BJ (cell line): ENCODE data around the gene RIPOR3. TPM values are rescaled to one million over a fixed set of nuclear protein-coding genes. Genes with fewer than 3 reads are reported as not detected.

Experiments used
- CTCF ChIA-PET: fragments of 350-600 bp; formaldehyde crosslinking; extraction: SDS; loops from one replicate; lab custom pipeline; 2021; ENCODE audit warnings: antibody characterized with exemption, inconsistent platforms; lab: Yijun Ruan, JAX
- POLR2A ChIA-PET: fragments of 300-600 bp; sonication (Branson Sonifier 250); formaldehyde crosslinking; extraction: SDS; loops from one replicate; lab custom pipeline; 2021; ENCODE audit warnings: antibody characterized with exemption; lab: Charles Lee
- DNase-seq: peaks from one replicate; pipeline ENCODE4 v3.0.0-alpha.2; 2011; ENCODE audit warnings: low read depth
- H3K27me3 ChIP-seq: 2 replicates; pipeline ENCODE4 v1.6.0; 2011; ENCODE audit warnings: low read length; ENCODE audit not compliant: control insufficient read depth, insufficient read depth
- H3K36me3 ChIP-seq: 2 replicates; pipeline ENCODE4 v1.5.1; 2011; ENCODE audit warnings: low read length; ENCODE audit not compliant: control insufficient read depth, insufficient read depth
- H3K4me3 ChIP-seq: 2 replicates; pipeline ENCODE4 v1.5.1; 2011; ENCODE audit warnings: low read depth, mild to moderate bottlenecking, control low read depth, low read length
- polyA plus RNA-seq: library from polyadenylated mRNA; depleted of rRNA; stranded (reverse); fragments of >200 nt; gene quantifications from 2 replicates; pipeline ENCODE4 v1.2.3, GENCODE V29; 2011
- TF ChIP-seq, protein P1 (sequence below): IDR thresholded peaks from 2 replicates; pipeline ENCODE4 v1.5.1; 2011; ENCODE audit warnings: low read depth, mild to moderate bottlenecking, control low read depth, inconsistent platforms, low read length, moderate library complexity; ENCODE audit not compliant: insufficient read depth

Gene RIPOR3
- polyA plus RNA-seq, 1 experiment, result 1.2 TPM

DNA sequence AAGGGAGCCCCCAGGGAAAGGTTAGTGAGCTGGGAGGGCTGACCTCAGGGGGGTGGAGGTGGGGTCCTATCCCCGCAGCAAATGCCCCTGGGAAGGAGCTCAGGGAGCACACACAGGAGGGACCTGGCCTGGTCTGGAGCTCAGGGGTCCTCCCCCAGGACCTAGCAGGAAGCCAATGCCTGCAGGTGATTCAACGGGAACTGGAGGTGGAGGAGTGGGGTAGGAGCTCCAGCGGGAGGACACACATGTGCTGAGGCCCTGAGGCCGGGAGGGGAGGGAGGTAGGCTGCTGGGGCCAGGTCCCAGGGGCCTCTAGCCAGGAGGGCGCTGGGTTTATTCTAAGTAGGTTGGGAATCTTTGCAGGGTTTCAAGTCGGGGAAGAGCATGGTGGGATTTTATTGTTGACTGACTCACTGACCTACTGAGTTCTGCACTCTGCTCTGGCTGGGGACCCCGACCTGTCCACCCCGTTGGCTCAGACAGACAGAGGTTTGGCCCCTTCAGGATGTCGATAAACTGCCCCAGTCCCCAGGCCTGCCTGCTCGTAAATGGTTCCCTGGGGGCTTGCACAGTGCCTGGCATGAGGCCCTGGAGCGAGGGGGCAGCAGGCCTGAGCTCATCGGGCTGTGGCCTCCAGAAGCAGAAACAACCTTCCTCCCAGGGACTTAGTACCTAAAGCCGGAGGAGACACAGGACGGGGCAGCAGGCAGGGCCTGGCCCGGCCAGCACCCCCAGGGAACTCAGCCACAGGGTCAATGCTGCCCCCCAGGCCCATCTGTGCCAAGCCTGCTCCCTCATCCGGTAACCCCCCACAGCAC lies 62.3 kb downstream of the RIPOR3 start:
- Histone ChIP-seq H3K27me3 (peaks cover 4% of the 10 kb centered on the region), H3K36me3 (no peaks in the 10 kb centered on the region), H3K4me3 (no peak overlapping the region)
- TF ChIP-seq, protein P1, sequence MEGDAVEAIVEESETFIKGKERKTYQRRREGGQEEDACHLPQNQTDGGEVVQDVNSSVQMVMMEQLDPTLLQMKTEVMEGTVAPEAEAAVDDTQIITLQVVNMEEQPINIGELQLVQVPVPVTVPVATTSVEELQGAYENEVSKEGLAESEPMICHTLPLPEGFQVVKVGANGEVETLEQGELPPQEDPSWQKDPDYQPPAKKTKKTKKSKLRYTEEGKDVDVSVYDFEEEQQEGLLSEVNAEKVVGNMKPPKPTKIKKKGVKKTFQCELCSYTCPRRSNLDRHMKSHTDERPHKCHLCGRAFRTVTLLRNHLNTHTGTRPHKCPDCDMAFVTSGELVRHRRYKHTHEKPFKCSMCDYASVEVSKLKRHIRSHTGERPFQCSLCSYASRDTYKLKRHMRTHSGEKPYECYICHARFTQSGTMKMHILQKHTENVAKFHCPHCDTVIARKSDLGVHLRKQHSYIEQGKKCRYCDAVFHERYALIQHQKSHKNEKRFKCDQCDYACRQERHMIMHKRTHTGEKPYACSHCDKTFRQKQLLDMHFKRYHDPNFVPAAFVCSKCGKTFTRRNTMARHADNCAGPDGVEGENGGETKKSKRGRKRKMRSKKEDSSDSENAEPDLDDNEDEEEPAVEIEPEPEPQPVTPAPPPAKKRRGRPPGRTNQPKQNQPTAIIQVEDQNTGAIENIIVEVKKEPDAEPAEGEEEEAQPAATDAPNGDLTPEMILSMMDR, result no peak
- ChIA-PET POLR2A (no interaction called here), CTCF (interaction anchor here (0.5 to 1.6 kb wide), 9 partner anchors 12 to 163 kb away, joined by 3 to 5 read pairs (median 3); partner anchors contain the start of gene PTPN1)
- no peak for DNase-seq

DNA sequence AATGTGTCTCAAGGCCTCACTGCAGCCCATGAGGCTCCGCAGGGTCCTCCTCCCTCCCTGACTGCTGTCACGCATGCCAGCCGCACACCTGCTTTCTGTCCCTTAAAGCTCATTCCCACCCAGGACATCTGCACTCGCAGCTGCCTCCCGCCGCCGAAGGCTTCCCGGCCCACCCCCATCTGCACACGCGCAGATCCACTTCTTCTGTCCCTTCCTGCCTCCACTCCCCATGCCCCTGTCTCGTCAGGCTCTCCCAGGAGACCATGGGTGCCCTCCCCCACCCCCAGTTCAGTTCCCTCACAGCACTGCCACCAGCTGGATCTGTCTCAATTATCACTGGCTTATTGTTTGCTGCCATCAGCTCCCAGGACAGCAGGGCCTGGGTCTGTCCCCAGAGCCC lies 63.0 kb downstream of the RIPOR3 start:
- no peak for DNase-seq
- POLR2A ChIA-PET, result no interaction called here
- TF ChIP-seq, protein P1, result no peak
- Histone ChIP-seq H3K27me3 (peaks cover 2% of the 10 kb centered on the region), H3K4me3 (no peak overlapping the region), H3K36me3 (no peaks in the 10 kb centered on the region)
- CTCF ChIA-PET, result interaction anchor here (0.9 to 1.6 kb wide), 7 partner anchors 12 to 163 kb away, joined by 3 to 5 read pairs (median 3); partner anchors contain the start of gene PTPN1

DNA sequence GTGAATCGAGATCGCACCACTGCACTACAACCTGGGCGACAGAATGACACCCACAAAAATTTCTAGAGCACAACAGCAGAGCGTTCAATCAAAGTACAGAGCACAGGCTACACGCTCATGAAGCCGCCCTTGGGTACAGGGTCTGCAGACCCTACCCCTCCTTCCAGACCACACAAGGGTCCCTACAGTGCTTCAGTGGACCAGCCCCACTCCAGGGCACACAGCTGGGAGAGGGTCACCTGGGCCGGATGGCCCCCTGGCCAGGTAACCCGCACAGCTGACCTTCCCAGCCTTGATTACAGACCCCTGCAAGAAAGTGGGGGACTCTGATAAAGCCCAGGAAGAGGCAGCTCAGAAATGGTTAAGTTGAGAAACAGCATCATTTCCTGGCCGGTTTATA lies 63.6 kb downstream of the RIPOR3 start:
- Histone ChIP-seq H3K27me3 (peaks cover 2% of the 10 kb centered on the region; the same call in 1 of the 2 replicates), H3K36me3 (no peaks in the 10 kb centered on the region), H3K4me3 (no peak overlapping the region)
- DNase-seq, result no peak
- POLR2A ChIA-PET, result no interaction called here
- CTCF ChIA-PET, result interaction anchor here (1.2 to 3.4 kb wide), 4 partner anchors 11 to 161 kb away, joined by 3 to 45 read pairs (median 4); no protein-coding TSS in a partner anchor
- TF ChIP-seq, protein P1, result no peak

DNA sequence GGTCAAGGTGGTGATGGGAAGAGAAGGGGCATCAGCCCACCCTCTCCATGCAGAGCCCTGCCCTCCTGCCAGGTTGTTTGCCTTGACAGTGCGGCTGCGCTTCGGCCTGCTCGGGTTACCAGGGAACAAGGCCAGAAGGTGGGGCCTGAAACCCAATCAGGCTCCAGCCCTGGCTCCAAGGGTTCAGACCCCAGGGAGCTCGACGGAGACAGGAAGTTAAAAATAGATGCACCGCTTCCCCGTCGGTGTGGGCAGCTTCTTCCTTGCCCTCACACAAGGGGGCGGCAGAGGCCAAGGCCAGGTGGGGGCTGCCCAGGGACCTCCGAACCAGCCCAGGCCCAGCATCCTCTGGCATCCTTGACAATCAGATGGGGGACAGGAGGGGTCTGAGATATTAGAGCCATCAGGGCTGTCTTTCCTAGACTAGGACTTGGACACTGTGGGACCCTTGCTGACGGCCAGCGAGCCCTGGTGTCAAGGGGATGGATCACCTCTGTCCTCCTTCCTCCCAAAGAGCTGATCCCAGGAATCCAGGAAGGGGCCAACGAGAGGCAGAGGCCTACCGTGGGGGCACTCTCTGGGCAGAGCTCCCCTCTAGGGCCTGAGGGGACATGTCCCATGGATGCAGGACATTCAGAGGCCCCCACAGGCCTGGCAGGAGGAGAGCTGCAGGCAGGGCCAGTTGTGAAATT lies 65.2 kb downstream of the RIPOR3 start:
- ChIA-PET POLR2A (interaction anchor here (0.6 kb wide), 1 partner anchor 162 kb away, joined by 4 read pairs; no protein-coding TSS in a partner anchor), CTCF (interaction anchor here (0.5 to 4.3 kb wide), 29 partner anchors 9 to 164 kb away, joined by 3 to 45 read pairs (median 6); no protein-coding TSS in a partner anchor)
- Histone ChIP-seq H3K36me3 (no peaks in the 10 kb centered on the region), H3K27me3 (no peaks in the 10 kb centered on the region), H3K4me3 (no peak overlapping the region)
- TF ChIP-seq, protein P1, result peak; percentile 82
- DNase-seq, result no peak
